HepG2 (cell line): ENCODE results near the gene TRAF4. TPM values are rescaled to one million over a fixed set of nuclear protein-coding genes. Genes with fewer than 3 reads are reported as not detected.
A peak's percentile ranks its signal among the peaks of the same experiment; 100 is the strongest.

Source experiments
- ADNP ChIP-seq: sonication (generic); formaldehyde crosslinking; IDR thresholded peaks from 2 replicates; pipeline ENCODE4 v1.4.0; 2020; ENCODE audit warnings: missing genetic modification reagents
- CHD2 ChIP-seq: IDR thresholded peaks from 2 replicates; pipeline ENCODE4 v1.6.1; 2011; ENCODE audit warnings: low read depth, low read length, improper control_type of control experiment
- FOXK2 ChIP-seq: fragments of 450-650 bp; IDR thresholded peaks from 2 replicates; pipeline ENCODE4 v1.6.1; 2016
- GTF3A ChIP-seq: sonication (generic); formaldehyde crosslinking; conservative IDR thresholded peaks from 2 replicates; pipeline ENCODE4 v1.4.0; 2020; ENCODE audit warnings: mild to moderate bottlenecking, missing genetic modification reagents
- MIXL1 ChIP-seq: IDR thresholded peaks from 2 replicates; pipeline ENCODE4 v1.6.1; 2016
- RARA ChIP-seq: IDR thresholded peaks from 2 replicates; pipeline ENCODE4 v1.6.1; 2016; ENCODE audit warnings: missing genetic modification reagents, missing compliant biosample characterization
- RFX5 ChIP-seq: IDR thresholded peaks from 2 replicates; pipeline ENCODE4 v1.6.1; 2011; ENCODE audit warnings: low read depth, low read length, improper control_type of control experiment
- SMAD9 ChIP-seq: sonication (generic); formaldehyde crosslinking; IDR thresholded peaks from 2 replicates; pipeline ENCODE4 v1.5.1; 2020; ENCODE audit warnings: mild to moderate bottlenecking, missing genetic modification reagents
- USF2 ChIP-seq, 2 experiments: sonication (generic) in 1 of 2; formaldehyde crosslinking in 1 of 2; IDR thresholded peaks; 2 replicates each; pipeline versions ENCODE4 v1.5.1 to v1.6.1; 2011 to 2020; ENCODE audit warnings: borderline replicate concordance in 1 of 2, low read depth in 1 of 2, low read length in 1 of 2, mild to moderate bottlenecking in 1 of 2, missing genetic modification reagents in 1 of 2, moderate library complexity in 1 of 2
- ZBTB3 ChIP-seq: sonication (generic); formaldehyde crosslinking; IDR thresholded peaks from 2 replicates; pipeline ENCODE4 v1.4.0; 2020; ENCODE audit warnings: low read depth, mild to moderate bottlenecking, moderate library complexity, missing genetic modification reagents, borderline replicate concordance
- ZBTB34 ChIP-seq: sonication (generic); formaldehyde crosslinking; IDR thresholded peaks from 2 replicates; pipeline ENCODE4 v1.8.0; 2022; ENCODE audit warnings: mild to moderate bottlenecking, missing genetic modification reagents
- ZBTB4 ChIP-seq: sonication (generic); formaldehyde crosslinking; IDR thresholded peaks from 2 replicates; pipeline ENCODE4 v1.4.0; 2020; ENCODE audit warnings: missing genetic modification reagents, mild to moderate bottlenecking, borderline replicate concordance
- ZFP1 ChIP-seq: IDR thresholded peaks from 2 replicates; pipeline ENCODE4 v1.6.1; 2016
- ZFP62 ChIP-seq: sonication (generic); formaldehyde crosslinking; IDR thresholded peaks from 2 replicates; pipeline ENCODE4 v1.4.0; 2020; ENCODE audit warnings: missing genetic modification reagents
- ZNF136 ChIP-seq: sonication (generic); formaldehyde crosslinking; IDR thresholded peaks from 2 replicates; pipeline ENCODE4 v1.8.1; 2022; ENCODE audit warnings: low read depth, mild to moderate bottlenecking, moderate library complexity, missing genetic modification reagents
- ZNF337 ChIP-seq: sonication (generic); formaldehyde crosslinking; IDR thresholded peaks from 2 replicates; pipeline ENCODE4 v1.5.1; 2020; ENCODE audit warnings: missing genetic modification reagents, low read depth, mild to moderate bottlenecking, borderline replicate concordance
- ZNF383 ChIP-seq: sonication (generic); formaldehyde crosslinking; IDR thresholded peaks from 2 replicates; pipeline ENCODE4 v1.4.0; 2020; ENCODE audit warnings: missing genetic modification reagents, mild to moderate bottlenecking, borderline replicate concordance
- ZNF547 ChIP-seq: sonication (generic); formaldehyde crosslinking; IDR thresholded peaks from 2 replicates; pipeline ENCODE4 v1.5.1; 2020; ENCODE audit warnings: mild to moderate bottlenecking, missing genetic modification reagents
- ZNF652 ChIP-seq: IDR thresholded peaks from 2 replicates; pipeline ENCODE4 v1.6.1; 2016; ENCODE audit warnings: low read depth, borderline replicate concordance
- ZNF792 ChIP-seq: IDR thresholded peaks from 2 replicates; pipeline ENCODE4 v1.6.1; 2016
- polyA plus RNA-seq, 8 experiments: library from polyadenylated mRNA; depleted of rRNA in 3 of 8; stranded (reverse) in 7 of 8; unstranded in 1 of 8; fragments of >200 nt; fragmentation: Illumina TruSeq in 4 of 8; extraction: Trizol in 4 of 8; gene quantifications; 2 replicates each; pipeline versions ENCODE4 v1.2.1 to v1.2.3, GENCODE V29; 2011 to 2016; ENCODE audit warnings: low read depth in 4 of 8, missing spikeins in 1 of 8, mixed read lengths in 1 of 8; ENCODE audit not compliant: insufficient read depth in 1 of 8
- total RNA-seq, 5 experiments: library from RNA; depleted of rRNA; stranded (reverse); fragments of >200 nt; fragmentation: Illumina TruSeq; extraction: Trizol; gene quantifications; 2 replicates each; pipeline ENCODE4 v1.2.3, GENCODE V29; 2016; ENCODE audit warnings: low read depth in 1 of 5

Gene TRAF4
- total and polyA plus RNA-seq, 2 of the 13 experiments (the other 11 are each of a cell fraction or from before 2014, with no cell fraction given) = 86.0 to 89.9 TPM

- TF ChIP-seq ZBTB34 (CRISPR knock-in tag) = no peak
- TF ChIP-seq RARA (CRISPR knock-in tag) = peak; percentile 39; the same call in 1 of the 2 replicates
- no peak for TF ChIP-seq ZFP62
- TF ChIP-seq USF2 (IDR thresholded peaks at IDR 0.05; ENCODE audit: low read depth, low read length) = no peak
- no peak for TF ChIP-seq USF2 (CRISPR knock-in tag; IDR thresholded peaks at IDR 0.05; ENCODE audit: borderline replicate concordance)
- no peak for TF ChIP-seq SMAD9 (CRISPR knock-in tag)
- no peak for TF ChIP-seq FOXK2
- peak; percentile 38; the same call in 1 of the 2 replicates for TF ChIP-seq ZNF792 (CRISPR knock-in tag)
- TF ChIP-seq ZNF652 (CRISPR knock-in tag) = peak; percentile 41; the same call in 1 of the 2 replicates
- TF ChIP-seq ZBTB4 (CRISPR knock-in tag) = no peak
- TF ChIP-seq ZBTB3 (CRISPR knock-in tag) = no peak
- no peak for TF ChIP-seq GTF3A
- TF ChIP-seq ZNF547 (CRISPR knock-in tag) = no peak
- TF ChIP-seq ZFP1 (CRISPR knock-in tag) = 0 out of 2 replicates have a peak, but pooled peaks have one; percentile 24
- TF ChIP-seq RFX5 = no peak
- TF ChIP-seq CHD2 = no peak
- TF ChIP-seq ADNP (CRISPR knock-in tag) = no peak
- no peak for TF ChIP-seq ZNF337 (CRISPR knock-in tag)
- TF ChIP-seq MIXL1 = peak; percentile 60; the same call in 1 of the 2 replicates
- TF ChIP-seq ZNF136 (CRISPR knock-in tag) = no peak
- no peak for TF ChIP-seq ZNF383
Observed at GRCh38 chr17:28750178-28751047, 6.6 kb downstream of the TRAF4 start (continued).
